SW480 (cell line): Measurements from ENCODE around the gene MICAL2.
A peak's percentile ranks its signal among the peaks of the same experiment; 100 is the strongest.

Experiments
- DNase-seq: peaks from one replicate; pipeline ENCODE4 v3.0.0-alpha.2; 2016; ENCODE audit warnings: low spot score

Gene MICAL2

GRCh38 chr11:12098601-12099000 is 11.8 kb upstream of the MICAL2 start:
- DNase-seq: no peak

DNA sequence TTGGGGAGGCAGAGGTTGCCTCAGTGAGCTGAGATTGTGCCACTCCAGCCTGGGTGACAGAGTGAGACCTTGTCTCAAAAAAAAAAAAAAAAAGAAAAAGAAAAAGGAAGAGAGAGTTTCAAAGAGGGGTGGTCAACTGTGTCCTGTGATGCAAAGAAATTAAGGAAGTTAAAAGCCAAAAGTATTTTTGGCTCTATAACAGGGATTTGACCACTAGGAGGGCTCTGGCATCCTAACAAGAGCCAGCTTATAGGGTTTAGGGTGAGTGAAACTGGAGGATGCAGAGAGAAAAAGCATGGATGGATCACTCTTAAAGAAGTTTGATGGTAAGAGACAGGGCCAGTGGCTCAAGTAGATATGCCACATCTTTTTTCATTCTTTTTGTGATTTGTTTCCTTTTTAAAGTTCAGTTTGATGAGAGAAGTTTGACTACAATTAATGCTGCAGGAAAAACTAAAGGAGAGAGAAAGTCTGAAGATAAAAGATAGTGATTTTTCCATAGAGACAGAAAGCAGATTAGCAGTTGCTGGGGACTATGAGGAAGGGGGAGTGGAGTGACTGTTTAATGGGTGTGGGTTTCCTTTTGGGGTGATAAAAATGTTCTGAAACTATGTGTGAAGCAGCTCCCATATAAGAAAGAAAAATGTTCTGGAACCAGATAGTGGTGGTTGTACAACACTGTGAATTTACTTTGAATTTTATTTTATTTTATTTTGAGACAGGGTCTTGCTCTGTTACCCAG is 11.1 kb upstream of the MICAL2 start:
- no peak for DNase-seq

DNA sequence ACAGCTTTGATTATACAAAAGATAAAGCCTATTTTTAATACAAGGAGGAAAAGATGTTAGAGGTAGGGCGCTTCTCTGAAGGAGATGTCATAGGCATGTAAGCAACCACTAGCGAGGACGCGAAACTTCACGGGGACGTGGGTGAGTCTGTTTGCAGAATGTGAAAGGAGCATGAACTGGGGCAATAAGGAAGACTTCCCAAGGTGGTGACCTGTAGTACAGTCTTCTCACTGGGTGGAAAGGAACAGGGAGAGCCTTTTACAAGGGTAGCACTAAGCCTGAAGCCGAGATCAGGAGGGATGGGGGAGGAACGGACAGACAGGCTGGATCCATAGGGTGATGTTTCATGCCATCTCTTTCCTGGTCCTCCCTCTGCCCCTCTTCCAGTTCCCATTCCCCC is 10.0 kb upstream of the MICAL2 start:
- DNase-seq: no peak

- no peak for DNase-seq
Observed at GRCh38 chr11:12100841-12101242, 9.5 kb upstream of the MICAL2 start.

GRCh38 chr11:12101318-12101717 is 9.1 kb upstream of the MICAL2 start:
- DNase-seq: no peak

DNA sequence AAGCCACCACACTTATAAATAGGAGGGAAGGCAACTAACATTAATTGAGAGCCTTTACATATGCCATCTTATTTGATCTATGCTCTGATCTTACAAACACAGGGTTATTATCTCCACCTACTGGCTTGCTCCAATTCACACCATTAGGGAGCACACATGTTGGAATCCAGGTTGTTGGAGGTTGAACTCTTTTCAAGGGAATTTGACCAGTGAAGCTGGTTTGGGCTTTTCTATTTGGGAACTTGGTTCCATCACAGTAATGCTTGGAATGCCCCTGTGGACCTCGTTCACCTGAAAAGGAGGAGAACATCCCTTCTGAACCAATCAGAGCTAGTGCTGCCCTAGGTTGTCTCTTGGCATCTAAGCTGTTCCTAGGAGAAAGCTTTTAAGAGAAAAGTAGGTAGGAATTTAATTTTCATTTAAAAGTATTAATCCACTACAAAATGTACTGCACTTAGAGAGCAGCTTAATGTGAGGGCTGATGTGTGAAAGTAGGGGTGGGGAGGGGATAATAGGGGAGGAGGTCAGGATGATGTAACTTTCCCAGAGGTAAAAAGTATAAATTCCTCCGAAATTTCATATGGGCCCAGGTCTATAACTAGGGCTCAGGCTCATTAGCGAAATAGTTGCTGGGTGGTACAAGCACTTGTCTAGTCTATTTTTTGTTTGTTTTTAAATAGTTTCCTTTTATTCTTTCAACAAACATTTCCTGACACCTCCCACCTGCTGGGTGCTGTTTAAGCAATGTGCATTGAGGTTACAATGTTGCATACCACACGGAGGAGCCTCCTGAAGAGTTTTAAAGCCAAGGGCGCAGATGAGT is 7.6 kb upstream of the MICAL2 start:
- peak; percentile 64 for DNase-seq

DNA sequence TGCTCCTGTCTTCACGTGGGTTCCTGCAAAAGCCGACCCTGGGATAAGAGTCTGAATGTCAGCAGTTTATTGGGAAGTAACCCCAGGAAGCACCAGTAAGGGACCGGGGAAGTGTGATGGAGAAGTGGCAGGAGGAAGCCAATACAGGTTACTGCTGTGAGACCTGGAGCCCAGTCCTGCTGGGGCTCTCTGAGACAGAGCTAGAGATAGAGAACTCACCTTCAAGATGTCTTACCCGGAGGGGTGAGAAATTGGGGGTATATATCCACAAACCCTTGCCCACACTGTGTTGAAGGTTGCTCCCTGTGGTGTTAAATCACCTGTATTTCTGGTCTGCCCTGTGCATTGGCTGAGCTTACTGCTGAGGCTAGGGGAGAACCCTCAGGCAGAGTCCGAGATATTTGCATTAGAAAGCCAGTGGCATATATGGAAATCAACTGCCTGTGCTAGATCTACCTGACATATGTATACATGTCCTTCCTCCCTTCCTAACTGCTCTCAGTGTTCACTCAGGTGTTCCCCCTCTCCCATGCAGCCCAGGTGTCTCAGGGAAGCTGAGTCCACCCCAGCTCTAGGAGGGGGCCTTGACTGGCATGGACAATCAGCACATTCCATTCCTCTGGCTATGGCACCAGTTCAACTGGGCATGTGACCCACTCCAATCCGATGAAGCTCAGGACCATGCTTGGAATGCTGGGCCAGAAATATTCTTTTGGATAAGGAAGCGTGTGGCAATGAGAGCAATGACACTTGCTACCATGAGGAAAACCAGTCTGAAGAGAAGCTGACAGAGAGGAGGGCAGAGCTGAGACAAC is 6.8 kb upstream of the MICAL2 start:
- DNase-seq: no peak

DNA sequence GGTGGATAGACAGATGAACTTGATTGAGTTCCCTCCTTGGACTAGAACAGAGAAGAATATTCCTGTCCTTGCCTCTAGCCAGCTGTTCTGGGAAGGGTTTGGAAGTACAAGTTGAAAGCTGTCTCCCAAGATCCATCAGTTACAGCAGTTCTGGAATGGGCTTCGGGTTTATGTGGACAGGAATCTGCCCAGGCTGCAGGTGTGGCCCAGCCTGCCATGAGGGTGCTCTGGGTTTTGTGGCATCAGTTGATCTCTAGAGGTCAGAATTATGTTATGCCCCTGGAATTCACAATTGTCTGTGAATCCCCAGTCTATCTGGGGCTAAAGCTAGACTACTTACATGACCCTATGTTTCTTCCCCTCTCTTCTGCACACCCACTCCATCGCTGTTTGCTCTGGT is 4.9 kb upstream of the MICAL2 start:
- no peak for DNase-seq

GRCh38 chr11:12106101-12106500 is 4.3 kb upstream of the MICAL2 start:
- no peak for DNase-seq

- DNase-seq: no peak
Observed at GRCh38 chr11:12106501-12106900, 3.9 kb upstream of the MICAL2 start.

GRCh38 chr11:12108875-12109453 is 1.4 kb upstream of the MICAL2 start:
- DNase-seq: no peak

- no peak for DNase-seq
Observed at GRCh38 chr11:12109591-12110196, 696 bp upstream of the MICAL2 start.

- no peak for DNase-seq
Observed at GRCh38 chr11:12110714-12111548, 541 bp downstream of the MICAL2 start.

- DNase-seq: no peak
Observed at GRCh38 chr11:12111549-12112520, 1.4 kb downstream of the MICAL2 start.

- no peak for DNase-seq
Observed at GRCh38 chr11:12112750-12113149, 2.4 kb downstream of the MICAL2 start.

DNA sequence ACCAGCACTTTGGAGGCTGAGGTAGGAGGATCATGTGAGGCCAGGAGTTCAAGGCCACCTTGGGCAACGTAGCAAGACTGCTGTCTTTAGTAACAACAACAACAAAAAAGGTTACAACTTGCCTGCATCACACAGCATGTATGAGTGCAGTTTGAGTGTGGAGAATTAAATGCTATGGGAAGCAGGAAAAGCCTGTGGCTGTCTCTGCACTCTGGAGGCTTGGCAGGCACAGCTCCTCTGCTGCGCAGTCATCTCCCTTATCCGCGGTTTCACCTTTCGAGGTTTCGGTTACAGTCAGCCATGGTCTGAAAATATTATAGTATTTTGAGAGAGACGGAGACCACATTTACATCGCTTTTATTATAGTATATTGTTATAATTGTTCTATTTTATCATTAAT is 2.9 kb downstream of the MICAL2 start:
- DNase-seq: no peak

DNA sequence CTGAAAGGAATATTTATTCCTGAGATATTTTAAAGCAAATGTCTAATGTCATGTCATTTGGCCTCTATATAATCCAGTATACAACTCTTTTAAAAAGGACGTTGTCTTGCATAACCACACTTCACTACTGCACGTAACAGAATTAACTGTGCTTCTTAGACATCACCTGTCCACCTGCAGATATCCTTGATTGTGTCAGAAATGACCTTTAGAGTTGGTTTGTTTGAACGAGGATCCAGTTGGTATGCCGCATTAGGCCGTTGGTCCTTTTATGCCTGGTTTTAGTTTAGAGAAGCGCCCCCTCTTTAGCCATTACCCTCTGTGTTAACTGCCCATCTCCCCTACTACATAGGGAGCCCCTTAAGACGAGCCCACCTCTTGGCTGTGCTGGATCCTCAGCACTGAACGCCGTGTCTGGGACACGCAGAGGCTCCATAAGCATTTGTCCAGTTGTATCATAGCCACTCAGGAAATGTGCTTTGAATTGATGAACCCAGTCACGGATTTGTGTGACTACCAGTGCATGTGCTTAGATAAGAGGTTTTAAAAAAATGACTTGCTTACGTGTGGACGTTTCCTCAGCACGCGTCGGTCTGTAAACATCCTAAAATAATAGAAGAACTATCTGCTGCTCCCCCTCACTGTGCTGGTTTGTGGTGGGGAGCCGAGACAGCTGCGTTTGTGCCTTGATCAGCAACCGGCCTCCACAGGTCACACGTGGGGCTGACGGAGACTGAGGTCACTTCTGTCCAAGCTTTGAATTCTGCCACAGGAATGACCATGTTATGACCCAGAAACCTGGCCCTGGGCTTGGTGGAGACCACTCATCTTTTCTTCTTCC is 4.0 kb downstream of the MICAL2 start:
- no peak for DNase-seq

- DNase-seq: no peak
Observed at GRCh38 chr11:12116425-12117032, 6.1 kb downstream of the MICAL2 start.
